ENCODE measurements around the gene OCEL1.

OCEL1 gene

DNA sequence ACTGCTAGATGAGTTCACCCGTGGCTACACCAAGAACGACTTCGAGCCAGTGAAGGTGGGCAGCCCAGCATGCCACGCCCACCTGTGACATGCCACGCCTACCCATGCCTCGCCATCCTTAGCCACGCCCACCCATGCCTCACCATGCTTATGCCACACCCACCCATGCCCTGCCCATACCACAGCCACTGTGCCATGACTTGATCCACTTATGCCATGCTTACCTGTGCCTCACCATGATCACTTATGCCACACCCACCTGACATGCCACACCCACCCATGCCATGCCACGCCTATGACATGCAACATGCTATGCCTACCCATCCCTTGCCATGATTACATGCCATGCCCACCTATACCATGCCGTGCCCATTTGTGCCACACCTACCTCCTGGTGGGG is 23.8 kb upstream of the OCEL1 start:
- Mint-ChIP-seq H3K27me3 (no peaks in the 10 kb centered on the region), H3K9me3 (no peaks in the 10 kb centered on the region), H3K4me3 (no peak overlapping the region), H3K27ac (peak overlapping the region; percentile 29), H3K4me1 (ENCODE audit: low read depth) (no peaks in the 10 kb centered on the region), H3K36me3 (ENCODE audit: low read depth) (peaks cover 89% of the 10 kb centered on the region)
- DNase-seq: peak; percentile 54

DNA sequence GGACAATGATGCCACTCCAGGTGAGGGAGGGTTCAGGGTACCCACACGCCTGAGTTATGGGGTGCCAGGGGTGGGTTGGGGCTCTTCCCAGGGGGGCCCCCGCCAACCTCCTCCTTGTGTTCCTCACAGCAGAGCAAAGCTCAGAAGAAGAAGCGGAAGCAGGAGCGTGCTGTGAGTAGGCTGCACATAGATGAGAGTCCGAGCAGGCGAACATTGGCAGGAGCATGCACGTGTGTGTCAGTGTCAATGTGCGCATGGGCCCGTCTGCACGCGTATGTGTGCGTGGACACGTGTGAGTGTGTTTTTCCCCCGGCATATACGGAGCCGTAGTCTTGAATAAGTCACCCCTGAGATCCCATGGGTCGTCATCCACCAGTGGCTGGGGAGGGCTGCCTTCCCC is 23.3 kb upstream of the OCEL1 start:
- no peak for DNase-seq
- Mint-ChIP-seq H3K4me3 (no peak overlapping the region), H3K36me3 (ENCODE audit: low read depth) (peaks cover 85% of the 10 kb centered on the region), H3K27ac (peak overlapping the region; percentile 40), H3K4me1 (ENCODE audit: low read depth) (no peaks in the 10 kb centered on the region), H3K9me3 (no peaks in the 10 kb centered on the region), H3K27me3 (no peaks in the 10 kb centered on the region)

DNA sequence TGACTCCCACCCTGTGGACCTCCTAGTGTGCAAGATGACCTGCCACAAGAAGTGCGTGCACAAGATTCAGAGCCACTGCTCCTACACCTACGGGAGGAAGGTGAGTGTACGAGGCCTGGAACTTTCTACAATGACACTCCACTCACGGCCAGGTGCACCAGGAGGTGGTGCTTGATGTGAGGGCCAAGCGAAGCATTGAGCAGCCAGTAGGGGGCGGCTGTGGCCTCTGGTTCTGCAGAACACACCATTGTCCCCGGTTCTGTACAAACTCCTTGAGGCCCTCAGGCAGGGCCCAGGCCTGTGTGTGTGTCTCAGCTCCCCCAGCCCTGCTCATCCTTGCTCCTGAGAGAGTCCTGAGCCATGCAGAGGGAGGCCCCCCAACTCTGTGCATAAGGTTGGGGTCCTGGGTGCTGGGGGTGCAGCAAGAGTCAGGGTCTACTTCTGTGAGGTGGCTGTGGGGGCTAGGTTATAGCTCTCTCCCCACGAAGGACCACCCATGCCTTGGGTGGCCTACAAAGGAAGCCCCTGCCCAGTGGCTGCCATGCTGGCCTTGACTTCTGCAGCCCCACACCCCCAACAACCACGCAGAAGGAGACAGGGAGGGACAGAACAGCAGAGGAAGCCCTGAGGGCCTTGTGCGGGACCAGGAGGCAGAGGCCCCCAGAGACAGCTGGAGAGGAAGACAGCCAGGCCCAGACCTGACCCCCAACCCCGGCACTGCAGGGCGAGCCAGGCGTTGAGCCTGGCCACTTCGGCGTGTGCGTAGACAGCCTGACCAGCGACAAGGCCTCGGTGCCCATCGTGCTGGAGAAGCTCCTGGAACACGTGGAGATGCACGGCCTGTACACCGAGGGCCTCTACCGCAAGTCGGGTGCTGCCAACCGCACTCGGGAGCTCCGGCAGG is 20.5 kb upstream of the OCEL1 start:
- Mint-ChIP-seq H3K9me3 (no peaks in the 10 kb centered on the region), H3K4me1 (ENCODE audit: low read depth) (peaks cover 14% of the 10 kb centered on the region), H3K27ac (no peak overlapping the region), H3K4me3 (no peak overlapping the region), H3K36me3 (ENCODE audit: low read depth) (peaks cover 83% of the 10 kb centered on the region), H3K27me3 (no peaks in the 10 kb centered on the region)
- peak; percentile 70 for DNase-seq

DNA sequence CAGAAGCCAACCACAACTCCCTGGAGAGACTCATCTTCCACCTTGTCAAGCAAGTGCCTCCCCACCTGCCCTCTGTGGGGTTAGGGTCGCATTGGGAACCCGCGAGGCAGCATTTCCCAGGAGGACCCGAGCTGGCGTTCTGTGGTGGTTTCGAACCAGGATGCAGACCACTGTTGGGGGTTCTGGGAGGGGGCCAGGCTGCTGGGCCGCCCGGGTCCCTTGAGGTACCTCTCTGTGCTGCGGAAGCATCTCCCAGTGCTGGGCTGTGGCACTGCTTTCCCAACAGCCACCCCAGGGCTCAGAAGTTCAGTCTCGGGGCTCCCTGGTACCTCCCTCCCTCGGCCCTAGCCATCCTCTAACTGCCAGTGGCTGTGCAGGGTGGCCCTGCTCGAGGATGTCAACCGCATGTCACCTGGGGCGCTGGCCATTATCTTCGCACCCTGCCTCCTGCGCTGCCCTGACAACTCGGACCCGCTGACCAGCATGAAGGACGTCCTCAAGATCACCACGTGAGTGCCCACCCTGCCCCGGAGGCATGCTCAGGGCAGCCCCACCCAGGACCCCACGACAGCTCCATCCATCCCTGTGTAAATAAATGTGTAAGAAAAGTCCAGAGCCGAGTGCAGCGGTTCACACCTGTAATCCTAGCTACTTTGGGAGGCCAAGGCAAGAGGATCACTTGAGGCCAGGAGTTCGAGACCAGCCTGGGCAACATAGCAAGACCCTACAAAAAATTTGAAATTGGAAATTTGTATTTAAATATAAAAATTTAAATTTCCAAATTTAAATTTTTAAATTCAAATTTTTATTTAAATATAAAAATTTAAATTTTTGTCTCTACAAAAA is 19.1 kb upstream of the OCEL1 start:
- Mint-ChIP-seq H3K9me3 (no peaks in the 10 kb centered on the region), H3K4me1 (ENCODE audit: low read depth) (peaks cover 14% of the 10 kb centered on the region), H3K4me3 (no peak overlapping the region), H3K27ac (peak overlapping the region; percentile 30), H3K36me3 (ENCODE audit: low read depth) (peaks cover 77% of the 10 kb centered on the region), H3K27me3 (no peaks in the 10 kb centered on the region)
- no peak for DNase-seq

DNA sequence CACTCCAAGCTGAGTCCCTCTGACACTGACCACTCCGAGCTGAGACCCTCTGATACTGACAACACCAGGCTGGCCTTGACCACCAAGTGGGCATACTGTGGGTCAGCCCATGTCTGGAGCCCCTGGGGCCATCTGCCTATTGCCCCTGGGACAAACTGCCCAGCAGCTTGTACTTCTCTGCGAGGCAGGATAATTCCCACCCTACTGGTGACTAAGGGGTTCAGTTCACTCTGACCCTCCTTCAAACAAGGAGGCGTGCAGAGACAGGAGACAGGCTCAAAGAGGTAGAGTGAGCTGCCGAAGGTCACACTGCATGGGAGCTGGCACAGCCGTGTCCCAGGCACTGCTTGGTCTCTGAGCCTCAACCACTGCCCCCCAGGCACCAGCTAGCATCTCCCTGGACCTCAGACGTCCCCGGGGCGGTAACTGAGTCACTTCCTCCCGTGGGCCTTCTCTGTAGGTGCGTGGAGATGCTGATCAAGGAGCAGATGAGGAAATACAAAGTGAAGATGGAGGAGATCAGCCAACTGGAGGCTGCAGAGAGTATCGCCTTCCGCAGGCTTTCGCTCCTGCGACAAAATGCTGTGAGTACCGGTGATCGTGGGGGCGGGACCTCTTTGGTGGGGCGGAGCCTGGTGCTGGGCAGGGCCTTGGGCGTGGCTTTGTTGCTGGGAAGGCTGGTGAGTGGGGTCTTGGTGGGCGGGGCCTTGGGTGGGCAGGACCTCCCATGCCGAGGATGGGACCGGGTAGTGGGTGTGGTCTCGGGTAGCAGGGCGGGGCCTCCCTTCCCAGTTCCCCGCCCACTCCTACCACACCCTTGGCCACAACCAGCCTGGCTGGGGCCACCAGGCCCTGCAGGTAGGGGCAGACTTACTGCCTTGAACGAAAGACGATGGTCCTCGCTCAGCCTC is 16.6 kb upstream of the OCEL1 start:
- Mint-ChIP-seq H3K9me3 (no peaks in the 10 kb centered on the region), H3K4me1 (ENCODE audit: low read depth) (peaks cover 16% of the 10 kb centered on the region), H3K27ac (peak overlapping the region; percentile 81), H3K4me3 (no peak overlapping the region), H3K36me3 (ENCODE audit: low read depth) (peaks cover 69% of the 10 kb centered on the region), H3K27me3 (no peaks in the 10 kb centered on the region)
- DNase-seq: peak; percentile 67

DNA sequence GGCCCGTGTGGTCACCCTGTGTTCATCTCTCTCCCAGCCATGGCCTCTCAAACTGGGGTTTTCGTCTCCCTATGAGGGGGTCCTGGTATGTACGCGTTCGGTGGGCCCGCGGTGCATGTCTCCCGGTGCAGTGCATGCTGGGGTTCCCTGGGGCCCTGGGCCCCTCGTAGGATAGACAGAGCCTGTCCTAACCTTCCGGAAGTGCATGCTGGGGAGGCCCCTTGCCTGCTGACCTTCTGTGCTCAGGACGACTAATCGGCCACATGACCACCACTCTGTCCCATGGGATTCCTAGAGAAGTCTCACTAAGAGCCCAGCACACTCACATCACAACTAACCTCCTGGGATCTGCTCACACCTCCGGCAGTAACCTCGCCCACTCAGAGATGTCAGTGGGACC is 15.7 kb upstream of the OCEL1 start:
- no peak overlapping the region for H3K4me3 Mint-ChIP-seq
- no peak for DNase-seq
- H3K27ac Mint-ChIP-seq: peak overlapping the region; percentile 67
- H3K4me1 Mint-ChIP-seq (ENCODE audit: low read depth): peaks cover 25% of the 10 kb centered on the region
- H3K27me3 Mint-ChIP-seq: no peaks in the 10 kb centered on the region
- H3K36me3 Mint-ChIP-seq (ENCODE audit: low read depth): peaks cover 65% of the 10 kb centered on the region
- no peaks in the 10 kb centered on the region for H3K9me3 Mint-ChIP-seq

DNA sequence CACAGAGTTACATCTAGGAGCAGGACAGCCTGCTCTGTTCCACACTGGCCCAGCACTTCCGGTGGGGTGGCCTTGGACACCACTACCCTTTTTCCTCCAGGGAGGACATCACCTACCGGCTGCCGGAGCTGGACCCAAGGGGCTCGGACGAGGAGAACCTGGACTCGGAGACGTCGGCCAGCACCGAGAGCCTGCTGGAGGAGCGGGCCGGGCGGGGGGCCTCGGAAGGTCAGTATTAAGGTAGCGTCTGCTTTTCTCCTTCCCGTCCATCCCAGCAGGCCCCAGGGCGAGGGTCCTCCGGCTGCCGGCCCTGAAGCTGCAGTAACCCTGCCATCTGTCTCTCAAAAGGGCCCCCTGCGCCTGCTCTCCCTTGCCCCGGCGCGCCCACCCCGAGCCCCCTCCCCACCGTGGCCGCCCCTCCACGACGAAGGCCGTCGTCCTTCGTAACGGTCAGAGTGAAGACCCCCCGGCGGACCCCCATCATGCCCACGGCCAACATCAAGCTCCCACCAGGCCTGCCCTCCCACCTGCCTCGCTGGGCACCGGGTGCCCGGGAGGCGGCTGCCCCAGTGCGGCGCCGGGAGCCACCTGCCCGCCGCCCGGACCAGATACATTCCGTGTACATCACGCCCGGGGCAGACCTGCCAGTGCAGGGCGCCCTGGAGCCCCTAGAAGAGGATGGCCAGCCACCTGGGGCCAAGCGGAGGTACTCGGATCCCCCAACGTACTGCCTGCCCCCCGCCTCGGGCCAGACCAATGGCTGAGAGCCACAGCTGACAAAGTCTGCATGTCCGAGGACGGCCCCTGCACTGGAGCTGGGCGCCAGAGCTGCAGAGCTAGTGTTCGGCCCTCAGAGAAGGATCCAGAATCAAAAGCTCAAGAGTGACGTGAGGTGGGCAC is 14.2 kb upstream of the OCEL1 start:
- Mint-ChIP-seq H3K9me3 (no peaks in the 10 kb centered on the region), H3K4me3 (no peak overlapping the region), H3K27me3 (no peaks in the 10 kb centered on the region), H3K27ac (no peak overlapping the region), H3K36me3 (ENCODE audit: low read depth) (peaks cover 65% of the 10 kb centered on the region), H3K4me1 (ENCODE audit: low read depth) (peaks cover 35% of the 10 kb centered on the region)
- no peak for DNase-seq

DNA sequence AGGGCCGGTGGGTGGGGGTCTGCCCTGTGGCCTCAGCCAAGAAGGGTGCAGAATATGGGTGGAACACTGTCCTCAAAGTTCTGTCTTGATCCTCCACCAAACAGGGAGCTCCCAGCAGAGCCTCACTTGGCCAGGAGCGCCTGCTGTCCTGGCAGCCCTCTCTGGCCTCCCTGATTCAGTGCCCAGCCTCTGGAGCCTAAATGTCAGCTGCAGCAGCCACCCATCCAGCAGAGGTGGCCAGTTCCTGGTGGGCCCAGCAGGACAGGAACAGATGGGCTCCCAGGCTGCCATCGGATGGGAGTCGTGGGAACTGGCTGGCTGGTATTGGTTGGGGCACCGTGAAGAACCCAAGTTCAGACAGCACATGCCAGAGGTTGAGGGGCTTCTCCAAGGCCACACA is 12.7 kb upstream of the OCEL1 start:
- Mint-ChIP-seq H3K4me1 (ENCODE audit: low read depth) (peaks cover 35% of the 10 kb centered on the region), H3K36me3 (ENCODE audit: low read depth) (peaks cover 75% of the 10 kb centered on the region), H3K9me3 (no peaks in the 10 kb centered on the region), H3K27me3 (no peaks in the 10 kb centered on the region), H3K4me3 (no peak overlapping the region), H3K27ac (peak overlapping the region; percentile 18)
- no peak for DNase-seq

DNA sequence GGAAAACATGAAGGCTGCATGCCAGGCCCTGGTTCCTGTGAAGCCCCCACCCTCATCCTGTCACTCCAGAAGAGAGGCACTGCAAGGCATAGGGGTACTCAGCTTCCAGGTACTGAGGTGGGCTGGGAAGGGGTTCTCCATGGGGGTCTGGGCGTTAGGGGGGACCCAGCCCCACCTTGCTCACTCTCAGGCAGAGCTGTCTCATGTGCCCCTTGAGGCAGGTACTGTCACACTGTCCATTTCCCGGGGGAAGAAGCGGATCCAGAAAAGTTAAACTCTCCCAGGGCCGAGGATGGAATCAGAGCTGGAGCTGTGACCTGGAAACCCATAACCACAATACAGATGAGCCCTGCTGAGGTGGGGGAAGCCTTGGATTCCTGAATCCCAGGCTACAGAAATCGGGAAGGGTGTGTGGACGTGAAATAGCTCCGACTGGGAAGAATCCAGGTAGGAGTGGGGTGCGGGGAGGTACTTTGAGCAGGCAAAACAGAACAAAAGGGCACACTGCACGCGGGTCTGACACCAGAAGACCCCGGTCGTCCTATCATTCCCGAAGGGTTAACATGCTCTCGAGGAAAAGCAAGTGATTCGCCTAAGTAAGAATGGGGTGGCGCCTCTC is 11.4 kb upstream of the OCEL1 start:
- H3K9me3 Mint-ChIP-seq: no peaks in the 10 kb centered on the region
- peak overlapping the region; percentile 97 for H3K27ac Mint-ChIP-seq
- H3K4me3 Mint-ChIP-seq: peak overlapping the region; percentile 84
- H3K4me1 Mint-ChIP-seq (ENCODE audit: low read depth): peaks cover 27% of the 10 kb centered on the region
- H3K27me3 Mint-ChIP-seq: no peaks in the 10 kb centered on the region
- no peak for DNase-seq
- H3K36me3 Mint-ChIP-seq (ENCODE audit: low read depth): peaks cover 73% of the 10 kb centered on the region

DNA sequence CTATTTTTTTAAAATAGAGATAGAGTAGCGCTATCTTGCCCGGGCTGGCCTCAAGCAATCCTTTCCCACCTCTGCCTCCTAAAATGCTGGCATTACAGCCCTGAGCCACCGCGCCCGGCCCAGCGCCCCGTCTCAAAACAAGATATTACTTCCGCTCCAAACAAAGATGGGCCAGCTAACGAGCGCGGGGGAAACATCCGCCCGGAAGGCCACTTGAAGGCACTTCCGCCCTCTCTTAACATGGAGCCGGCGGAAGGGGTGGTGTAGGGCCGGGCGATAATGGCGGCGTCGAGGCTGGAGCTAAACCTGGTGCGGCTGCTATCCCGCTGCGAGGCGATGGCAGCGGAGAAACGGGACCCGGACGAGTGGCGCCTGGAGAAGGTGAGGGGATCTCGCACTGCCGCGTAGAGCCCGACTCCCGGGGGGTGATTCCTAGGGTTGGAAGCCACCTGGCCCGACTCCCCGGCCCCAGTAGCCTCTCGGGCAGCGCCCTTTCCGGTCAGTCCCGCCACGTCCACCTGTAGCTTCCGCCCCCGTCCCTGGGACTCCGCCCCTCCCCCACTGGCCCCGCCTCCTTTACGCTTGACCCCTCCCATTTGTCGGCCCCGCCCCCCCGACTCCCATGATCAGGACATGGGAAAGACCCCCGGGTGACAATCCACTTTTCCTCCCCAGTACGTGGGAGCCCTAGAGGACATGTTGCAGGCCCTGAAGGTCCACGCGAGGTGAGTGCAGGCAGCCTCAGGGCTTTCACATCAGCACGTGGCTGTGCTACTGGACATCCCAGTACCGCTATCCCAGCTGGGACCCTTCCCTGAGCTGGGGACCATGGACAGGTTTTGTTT is 10.7 kb upstream of the OCEL1 start, which contains the start of gene USE1:
Gene USE1 (plus strand): TSS at position 231 of the 845 bp plus-strand sequence. CDS start 49 bp downstream, at position 280.
- H3K36me3 Mint-ChIP-seq (ENCODE audit: low read depth): peaks cover 69% of the 10 kb centered on the region
- DNase-seq: peak; percentile 87
- H3K27ac Mint-ChIP-seq: peak within 1 kb of the TSS; percentile 97
- H3K27me3 Mint-ChIP-seq: no peaks in the 10 kb centered on the region
- peaks cover 27% of the 10 kb centered on the region for H3K4me1 Mint-ChIP-seq (ENCODE audit: low read depth)
- H3K4me3 Mint-ChIP-seq: peak within 1 kb of the TSS; percentile 84
- H3K9me3 Mint-ChIP-seq: no peaks in the 10 kb centered on the region

DNA sequence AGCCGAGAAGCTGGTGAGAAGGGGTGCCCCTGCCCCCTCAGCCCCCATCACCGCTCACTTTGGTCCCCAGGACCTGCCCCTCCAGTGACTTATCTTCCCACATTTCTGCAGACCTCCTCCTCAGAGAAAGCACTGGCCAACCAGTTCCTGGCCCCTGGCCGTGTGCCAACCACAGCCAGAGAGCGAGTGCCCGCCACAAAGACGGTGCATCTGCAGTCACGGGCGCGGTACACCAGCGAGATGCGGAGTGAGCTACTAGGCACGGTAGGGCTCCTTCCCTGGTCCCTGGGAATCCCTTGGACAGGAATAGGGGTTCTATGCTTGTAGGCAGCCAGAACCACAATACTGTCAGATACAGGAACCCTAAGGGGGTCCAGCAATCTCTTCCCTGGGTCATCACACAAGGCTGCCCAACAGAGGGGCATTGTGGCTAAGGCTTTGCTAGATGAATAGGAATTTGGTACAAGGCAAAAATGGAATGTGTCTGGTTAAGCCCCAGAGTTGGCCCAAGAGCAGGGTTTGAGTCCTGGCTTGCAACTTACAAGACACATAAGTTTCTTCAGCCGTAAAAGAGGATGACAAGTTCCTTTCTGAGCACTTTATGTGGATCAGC is 9.9 kb upstream of the OCEL1 start:
- Mint-ChIP-seq H3K27me3 (no peaks in the 10 kb centered on the region), H3K36me3 (ENCODE audit: low read depth) (peaks cover 63% of the 10 kb centered on the region), H3K27ac (peak overlapping the region; percentile 97), H3K4me3 (peak overlapping the region; percentile 84), H3K4me1 (ENCODE audit: low read depth) (peaks cover 30% of the 10 kb centered on the region), H3K9me3 (no peaks in the 10 kb centered on the region)
- DNase-seq: no peak

DNA sequence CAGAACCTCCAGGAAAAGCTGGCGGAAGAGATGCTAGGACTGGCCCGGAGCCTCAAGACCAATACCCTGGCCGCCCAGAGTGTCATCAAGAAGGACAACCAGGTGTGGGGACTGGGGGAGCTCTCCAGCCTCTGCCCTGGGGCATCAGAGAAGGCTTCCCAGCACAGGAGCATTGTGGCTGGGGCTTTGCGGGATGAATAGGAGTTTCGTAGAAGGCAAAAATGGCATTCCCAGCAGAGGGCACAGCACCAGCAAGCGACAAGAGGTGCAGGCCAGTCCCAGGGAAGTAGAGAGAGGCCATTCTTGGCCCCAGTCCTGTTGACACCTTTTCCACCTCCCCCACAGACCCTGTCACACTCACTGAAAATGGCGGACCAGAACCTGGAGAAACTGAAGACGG is 6.7 kb upstream of the OCEL1 start:
- Mint-ChIP-seq H3K9me3 (no peaks in the 10 kb centered on the region), H3K4me3 (no peak overlapping the region), H3K4me1 (ENCODE audit: low read depth) (peaks cover 29% of the 10 kb centered on the region), H3K27me3 (no peaks in the 10 kb centered on the region), H3K36me3 (ENCODE audit: low read depth) (peaks cover 43% of the 10 kb centered on the region), H3K27ac (no peak overlapping the region)
- DNase-seq: no peak
